SKM-1 treated with dmso at 0.1 percent for 144 hours (cell line): ENCODE data around the gene CAPN5.

Source experiments
- DNase-seq: peaks from one replicate; lab custom pipeline; 2025; ENCODE audit not compliant: unreplicated experiment; lab: John Stamatoyannopoulos, UW

Gene CAPN5

DNA sequence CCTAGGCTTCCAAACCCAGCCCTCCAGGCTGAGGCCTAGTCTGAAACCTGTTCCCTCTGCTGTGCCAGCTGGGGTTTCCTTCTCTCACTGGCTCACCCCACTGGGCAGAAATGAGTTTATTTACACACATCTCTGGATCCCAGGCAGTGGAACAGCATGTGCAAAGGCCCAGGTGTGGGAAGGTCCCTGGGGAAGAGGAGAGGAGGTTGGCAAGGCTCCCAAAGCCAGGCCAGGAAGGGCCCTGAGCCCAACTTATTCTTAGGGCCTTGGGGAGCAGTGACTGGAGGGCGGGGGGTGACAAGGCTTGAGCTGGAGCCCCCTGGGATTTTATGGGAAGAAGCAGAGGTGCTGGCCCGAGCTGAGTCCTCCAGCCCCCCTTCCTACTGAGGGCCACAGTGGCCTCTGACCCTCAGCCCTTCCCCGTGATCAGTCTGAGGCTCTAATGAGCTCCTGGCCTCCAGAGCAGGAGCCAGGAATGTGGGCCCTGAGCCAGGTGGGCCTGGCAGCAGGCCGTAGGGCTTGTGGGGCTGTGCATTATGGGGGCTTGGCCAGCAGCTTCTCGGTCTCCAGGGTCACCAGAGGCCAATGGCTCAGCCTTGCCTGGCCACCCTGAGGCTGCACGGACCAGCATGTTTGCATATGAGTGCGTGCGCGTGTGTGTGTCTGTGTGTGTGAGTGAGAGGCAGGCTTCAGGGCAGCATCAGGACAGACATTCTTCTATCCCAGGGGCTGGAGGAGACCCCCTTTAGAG, 64.2 kb downstream of the CAPN5 start:
- DNase-seq, result no peak

DNA sequence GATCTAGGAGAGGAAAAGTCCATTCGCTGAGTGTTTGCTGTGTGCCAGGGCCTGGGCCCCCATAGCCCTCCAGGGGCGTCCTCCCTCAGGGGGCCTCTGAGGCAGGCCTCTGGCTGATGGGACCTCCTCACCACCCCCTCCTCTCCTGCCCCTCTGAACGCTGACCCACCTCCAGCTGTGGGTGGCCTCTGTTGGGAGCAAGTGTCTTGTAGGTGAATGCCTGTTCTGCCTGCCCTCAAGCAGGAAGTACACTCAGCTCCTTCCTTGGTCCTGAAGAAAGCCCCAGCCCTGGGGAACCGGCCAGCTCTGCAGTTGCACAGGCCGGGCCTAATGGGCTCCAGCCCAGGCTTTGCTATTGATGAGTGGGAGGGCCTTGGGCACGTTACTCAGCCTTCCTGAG, 64.8 kb downstream of the CAPN5 start:
- DNase-seq, result no peak

DNA sequence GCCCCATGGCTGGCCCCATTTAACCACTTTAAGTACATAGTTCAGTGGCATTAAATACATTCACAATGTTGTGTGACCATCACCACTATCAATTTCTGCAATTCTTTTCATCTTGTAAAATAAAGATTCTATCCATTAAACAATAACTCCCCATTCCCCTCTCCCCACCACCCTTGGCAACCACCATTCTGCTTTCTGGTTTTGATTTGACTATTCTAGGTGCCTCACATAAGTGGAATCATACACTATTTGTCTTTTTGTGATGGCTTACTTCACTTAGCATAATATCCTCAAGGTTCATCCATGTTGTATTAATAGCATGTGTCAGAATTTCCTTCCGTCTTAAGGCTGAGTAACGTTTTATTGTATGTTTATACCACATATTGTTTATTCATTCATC, 68.3 kb downstream of the CAPN5 start:
- DNase-seq, result no peak

DNA sequence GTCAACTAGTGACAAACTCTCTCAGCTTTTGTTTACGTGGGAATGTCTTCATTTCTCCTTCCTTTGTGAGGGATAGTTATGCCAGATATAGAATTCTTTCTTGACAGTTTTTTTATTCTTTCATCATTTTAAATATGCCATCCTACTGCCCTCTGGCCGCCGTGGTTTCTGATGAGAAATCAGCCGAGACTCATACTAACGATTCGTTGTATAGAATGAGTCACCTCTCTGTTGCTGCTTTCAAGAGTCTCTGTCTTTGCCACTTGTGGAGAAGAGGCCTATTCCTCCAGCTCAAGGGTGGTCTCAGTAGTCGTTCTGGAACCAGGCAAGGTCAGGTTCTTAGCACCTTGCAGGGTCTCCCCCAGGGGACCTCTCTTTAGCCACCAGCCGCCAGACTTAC, 69.3 kb downstream of the CAPN5 start:
- DNase-seq, result no peak

DNA sequence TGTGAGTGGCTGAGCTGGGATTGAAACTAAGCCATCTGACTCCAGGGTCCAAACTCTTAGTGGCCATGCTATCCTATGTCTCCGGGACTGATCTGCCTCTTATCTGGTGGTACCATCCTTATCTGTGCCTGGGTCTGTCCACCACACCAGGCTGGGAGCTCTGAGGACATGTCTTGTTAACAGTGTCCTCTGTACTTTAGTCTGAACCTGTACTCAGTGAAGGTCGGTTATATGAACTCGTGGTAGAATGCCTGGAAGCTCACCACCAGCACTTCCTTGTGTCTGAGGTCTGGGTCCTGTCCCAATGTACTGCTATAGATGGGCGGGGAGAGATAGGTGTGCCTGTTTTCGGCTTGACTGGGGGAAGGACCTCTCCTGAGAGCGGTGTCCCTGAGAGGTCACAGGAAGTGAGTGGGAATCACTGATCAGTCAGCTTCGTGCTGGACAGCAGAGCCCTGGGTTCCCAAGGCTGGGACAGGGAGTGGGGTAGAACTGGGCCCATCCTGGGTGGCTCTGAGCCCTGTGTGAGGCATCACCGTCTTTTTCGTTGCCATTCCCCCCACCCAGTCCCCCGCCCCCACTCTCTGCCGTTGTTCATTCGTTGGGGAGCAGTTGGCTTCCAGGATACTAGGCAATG, 70.1 kb downstream of the CAPN5 start:
- DNase-seq, result no peak

DNA sequence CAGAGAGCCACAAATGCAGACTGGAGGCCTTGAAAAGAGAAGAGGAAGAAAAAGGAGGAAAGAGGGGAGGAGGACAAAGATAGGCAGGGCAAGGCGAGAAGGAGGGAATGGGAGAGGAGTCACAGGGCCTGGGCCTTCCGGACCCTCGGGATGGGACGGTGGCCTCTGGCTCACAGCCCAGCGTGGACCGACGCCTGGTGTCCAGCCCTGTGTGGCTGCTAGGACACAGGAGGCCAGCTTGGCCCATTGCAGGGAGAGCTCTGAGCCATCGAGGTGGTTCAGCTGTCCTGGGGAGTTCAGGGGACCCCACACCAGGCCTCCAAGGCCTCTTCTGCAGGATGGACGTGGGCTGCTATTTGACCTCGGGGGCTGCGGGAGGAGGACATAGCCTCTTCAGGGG, 70.7 kb downstream of the CAPN5 start:
- DNase-seq, result no peak

DNA sequence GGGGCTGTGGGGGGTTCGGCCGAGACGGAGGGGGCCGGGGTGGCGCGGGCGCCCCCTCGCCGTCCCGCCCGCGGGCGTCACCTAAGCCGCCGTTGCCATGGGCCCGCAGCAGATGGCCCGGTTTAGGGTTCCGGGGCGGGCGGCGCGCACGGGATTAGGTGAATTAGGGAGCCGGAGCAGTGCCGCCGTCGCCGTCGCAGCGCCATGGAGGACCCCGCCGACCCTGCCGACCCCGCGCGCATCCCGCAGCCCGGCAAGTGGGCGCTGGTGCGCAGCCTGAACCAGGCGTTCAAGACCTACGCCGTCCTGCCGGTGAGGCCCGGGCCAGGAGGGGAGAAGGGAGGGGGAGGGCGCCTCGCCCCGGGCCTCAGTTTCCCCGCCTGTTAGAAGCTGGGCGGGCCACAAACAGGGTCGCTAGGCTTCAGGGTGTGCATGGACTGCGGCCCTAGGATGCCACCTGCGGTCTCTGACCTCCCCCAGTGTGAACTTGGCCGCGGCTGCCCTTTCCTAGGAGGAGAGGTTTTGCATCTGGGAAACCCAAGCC, 71.4 kb downstream of the CAPN5 start:
- no peak for DNase-seq

DNA sequence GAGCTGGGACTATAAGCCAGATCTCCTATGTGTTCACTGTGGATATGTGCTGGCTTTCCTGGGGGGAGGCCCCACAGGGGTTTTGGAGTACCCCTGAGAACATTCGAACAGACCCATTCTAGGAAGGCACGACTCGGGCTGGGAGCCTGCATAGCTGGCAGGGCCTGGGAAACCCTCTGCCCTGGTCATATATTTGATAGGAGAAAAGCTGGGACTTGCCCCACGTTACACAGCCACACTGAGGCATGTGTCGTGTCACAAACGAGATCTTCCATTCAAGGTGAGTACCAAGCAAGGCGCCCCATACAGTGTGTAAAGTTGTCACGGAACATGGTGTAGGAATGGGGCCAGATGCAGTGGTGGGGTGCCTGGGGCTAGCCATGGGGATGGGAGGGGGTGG, 72.4 kb downstream of the CAPN5 start:
- DNase-seq, result no peak

DNA sequence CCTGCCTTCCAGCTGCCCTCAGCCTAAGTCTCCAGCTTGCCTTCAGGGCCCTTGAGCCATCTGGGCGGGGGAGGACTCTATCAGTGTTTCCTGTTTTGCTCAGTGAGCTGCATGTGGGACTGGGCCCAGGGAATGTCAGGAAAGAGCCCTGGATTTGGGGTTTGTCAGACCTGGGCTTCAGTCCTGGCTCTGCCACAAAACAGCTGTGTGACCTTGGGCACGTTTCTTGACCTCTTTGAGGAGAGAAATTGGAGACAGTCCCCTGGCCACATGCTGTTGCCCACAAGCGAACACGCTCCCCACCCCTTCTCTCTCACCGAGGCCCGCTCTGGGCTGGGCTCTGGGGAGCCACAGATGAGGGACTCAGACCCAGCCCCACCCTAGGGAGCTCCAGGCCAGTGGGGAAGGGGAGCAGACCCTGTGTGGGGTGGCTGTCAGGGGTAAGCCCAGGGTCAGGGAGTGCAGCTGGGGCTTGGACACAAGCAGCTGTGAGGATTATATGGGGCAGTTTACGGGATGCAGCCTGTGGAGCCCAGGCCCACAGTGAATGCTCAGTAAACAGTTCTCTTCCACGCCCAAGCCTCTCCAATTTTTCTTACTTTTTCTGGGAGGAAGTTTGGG, 73.6 kb downstream of the CAPN5 start:
- no peak for DNase-seq

DNA sequence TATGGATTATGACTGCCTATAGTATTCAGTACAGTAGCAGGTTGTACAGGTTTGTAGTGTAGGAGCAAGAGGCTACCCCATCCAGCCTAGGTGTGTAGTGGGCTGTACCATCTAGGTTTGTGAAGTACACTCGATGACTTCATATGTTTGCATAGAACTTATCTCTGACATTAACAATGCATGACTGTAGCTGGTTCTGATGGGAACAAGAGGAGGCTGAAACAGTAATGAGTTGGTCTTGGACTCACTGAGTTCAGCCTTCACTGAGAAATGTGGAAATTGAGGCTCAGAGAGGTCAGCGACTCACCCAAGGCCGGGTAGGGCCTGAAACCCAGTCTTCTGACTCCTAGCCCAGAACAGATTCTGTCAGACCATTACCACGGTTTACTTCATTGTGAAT, 74.3 kb downstream of the CAPN5 start:
- no peak for DNase-seq

DNA sequence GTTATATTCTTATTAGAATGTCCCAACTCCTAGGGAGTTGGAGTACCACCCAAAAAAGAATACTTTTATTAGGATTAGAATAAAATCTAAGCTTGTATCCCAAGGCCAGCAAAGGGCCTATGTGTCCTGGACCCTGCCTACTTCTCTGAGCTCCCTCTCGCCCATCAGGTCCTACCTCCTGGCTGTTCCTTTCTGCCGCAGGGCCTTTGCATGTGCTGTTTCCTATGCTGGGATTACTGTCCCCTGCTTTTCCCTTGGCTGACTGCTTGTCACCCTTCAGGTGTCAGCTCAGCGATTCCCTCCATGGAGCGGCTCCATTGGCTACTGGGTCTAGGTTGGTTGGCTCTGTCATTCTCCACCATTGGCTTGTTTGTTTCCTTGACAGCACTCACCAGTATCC, 74.7 kb downstream of the CAPN5 start:
- DNase-seq, result no peak

DNA sequence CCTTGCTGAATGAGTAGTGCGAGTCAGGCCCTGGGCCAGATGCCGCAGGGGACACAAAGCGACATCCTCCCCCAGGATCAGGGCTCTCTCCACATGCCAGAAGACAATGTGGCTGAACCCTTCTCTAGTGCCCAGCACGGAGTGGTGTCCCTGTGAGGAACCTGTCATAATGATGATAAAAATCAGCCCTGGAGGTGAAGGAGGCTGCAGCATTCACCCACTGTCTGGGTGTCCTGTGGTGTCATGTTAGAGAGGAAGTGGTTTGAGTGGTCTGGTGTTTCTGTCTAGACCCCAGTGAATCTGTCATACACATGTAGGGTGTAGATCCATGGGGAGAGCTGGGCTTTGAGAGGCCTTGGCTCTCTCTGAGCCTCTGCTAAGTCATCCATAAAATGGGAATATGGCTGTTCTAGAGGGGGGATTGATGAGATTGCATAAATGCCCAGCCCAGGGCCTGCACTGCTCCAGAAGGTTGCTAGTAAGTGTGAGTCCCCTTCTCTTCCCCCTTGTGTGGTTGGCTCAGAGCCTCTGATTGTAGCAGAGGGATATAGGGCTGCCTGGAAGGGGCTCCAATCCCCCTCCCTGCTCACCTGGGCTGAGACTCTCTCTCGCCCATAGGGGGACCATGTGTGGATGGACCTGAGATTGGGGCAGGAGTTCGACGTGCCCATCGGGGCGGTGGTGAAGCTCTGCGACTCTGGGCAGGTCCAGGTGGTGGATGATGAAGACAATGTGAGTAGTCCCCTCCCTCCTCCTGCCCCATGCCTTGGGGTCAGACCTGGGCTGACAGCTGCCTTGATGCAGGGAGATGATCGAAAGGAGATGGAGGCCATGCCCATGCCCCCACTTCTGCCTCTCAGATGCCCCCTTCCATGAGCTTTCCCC, 75.6 kb downstream of the CAPN5 start:
- DNase-seq, result peak; percentile 21

DNA sequence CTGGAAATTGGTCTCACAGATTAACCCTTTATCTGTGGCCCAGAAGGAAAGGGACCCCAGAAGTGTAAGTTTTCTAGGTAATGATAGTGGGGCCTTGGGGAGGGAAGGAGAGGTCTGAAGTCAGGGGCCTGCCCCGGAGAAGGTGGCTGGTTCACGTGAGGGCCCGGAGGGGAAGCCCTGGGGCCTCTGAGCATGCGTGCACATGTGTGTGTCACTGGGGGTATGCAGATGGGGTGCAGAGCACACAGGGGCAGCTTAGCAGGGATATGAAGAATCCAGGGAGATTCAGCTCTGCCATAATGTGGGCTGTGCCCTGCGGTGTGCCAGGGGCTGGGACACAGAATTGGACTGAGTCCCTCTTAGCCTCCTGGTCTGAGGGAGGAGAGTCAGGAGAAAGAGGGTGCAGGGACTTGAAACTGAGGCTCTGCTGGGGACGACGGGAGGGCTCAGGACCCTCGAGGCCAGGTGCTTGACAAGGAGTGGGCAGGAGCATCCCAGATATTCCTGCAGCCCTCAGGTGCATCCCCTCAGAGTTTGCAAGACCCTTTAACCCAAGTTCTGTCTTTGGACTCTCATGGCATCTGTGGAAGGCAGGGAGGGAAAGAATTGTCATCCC, 76.7 kb downstream of the CAPN5 start:
- DNase-seq, result no peak

DNA sequence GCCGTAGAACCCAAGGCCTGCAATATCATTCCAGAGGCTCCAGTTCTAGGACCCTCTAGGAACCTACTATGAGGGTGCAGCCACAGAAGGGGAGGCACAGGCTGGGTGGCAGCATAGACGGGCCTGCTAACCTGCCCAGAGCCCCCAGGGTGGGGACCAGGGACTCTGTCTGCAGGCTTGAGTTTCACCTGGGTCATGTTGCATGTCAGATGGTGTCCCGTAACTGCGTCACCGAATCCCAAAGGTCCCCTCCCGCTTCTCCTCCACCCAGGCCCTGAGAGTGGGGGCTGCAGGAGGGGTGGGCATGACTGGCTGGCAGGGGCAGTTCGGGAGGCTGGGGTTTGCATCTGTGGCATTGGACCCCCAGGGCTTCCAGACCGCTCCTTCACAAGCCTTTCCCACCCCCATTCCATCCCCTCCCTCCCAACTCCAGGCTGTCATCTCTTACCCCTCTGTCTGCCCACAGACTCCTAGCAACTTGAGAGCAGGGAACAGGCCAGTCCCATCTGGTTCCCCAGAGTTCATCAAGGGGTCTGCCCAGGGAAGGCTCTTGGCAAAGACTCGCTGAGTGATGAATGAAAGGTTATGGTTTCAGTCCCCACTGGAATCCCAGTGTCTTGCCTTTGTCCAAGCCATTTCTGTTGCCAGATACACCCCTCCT, 77.6 kb downstream of the CAPN5 start:
- no peak for DNase-seq

DNA sequence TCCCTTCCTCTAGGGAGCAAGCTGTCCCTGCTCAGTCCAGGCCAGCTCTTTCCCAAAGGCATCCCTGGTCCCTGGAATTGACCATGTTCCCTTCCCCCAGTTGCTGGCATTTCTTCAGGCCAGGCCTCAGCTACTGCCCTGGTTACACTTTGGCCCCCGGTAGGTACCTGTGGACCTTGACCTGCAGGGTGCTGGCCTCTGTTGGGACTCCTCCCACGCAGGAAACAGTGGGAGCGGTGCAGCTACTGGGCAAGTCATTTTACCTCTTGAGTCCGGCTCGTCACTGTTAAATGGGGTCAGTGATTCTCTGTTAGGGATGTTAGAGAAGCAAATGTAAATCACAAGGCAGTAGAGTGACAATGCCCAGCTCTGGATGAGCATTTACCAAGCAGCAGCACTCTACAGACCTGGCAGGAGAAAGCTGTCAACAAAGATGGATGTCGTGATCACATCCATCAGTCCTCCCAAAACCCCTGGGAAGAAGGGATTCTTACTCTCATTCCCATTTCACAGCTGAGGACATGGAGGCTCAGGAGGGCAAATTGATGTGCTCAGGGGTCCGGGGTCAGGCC, 78.2 kb downstream of the CAPN5 start:
- DNase-seq, result no peak

DNA sequence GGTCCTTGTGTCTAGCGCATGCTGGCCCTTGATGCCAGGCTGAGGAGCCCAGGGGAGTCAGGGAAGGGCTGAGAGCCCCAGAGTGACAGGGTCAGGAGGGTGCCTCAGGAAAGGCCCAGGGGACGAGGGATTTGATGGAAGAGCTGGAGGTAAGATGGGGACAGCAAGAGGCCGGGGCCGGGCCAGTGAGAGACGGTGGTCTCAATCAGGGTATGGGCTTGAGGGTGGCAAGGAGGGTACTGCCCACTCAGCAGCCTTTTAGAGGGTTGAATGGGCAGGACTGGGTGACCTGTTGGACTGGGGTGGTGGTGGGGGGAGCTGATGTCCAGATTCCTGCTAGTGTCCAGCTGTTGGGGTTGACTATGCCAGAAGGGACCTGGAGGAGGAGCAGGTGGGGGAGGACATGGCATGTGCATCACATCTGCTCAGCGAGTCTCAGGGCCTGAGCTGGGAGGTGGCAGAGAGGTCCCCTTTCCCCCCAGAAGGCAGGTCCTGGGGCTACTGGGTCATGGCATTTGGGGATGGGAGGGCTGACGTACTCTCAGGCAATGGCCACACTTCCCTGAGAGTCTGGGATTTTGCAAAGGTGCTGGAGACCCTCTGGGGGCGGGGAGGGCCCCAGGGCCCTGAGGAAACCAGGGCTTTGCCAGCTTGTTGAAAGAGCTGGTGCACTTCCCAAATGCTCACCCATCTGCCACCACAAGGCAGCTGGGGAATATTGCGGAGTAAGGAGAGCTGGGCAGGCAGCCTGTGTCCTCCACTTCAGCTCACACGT, 79.7 kb downstream of the CAPN5 start:
- DNase-seq, result no peak

DNA sequence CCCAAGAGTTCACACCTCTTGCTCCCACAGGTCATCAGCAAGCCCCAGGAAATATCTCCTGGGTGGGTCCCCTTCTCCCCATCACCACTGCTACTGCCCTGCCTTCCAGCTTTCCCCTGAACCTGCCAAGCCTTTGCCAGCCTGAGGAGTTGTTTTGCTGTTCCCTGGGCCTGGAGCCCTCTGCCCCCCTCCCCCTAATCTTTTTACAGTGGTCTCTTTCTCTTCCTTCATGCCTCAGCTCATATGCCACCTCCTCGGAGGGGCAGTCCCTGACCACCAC, 80.2 kb downstream of the CAPN5 start:
- DNase-seq, result no peak

DNA sequence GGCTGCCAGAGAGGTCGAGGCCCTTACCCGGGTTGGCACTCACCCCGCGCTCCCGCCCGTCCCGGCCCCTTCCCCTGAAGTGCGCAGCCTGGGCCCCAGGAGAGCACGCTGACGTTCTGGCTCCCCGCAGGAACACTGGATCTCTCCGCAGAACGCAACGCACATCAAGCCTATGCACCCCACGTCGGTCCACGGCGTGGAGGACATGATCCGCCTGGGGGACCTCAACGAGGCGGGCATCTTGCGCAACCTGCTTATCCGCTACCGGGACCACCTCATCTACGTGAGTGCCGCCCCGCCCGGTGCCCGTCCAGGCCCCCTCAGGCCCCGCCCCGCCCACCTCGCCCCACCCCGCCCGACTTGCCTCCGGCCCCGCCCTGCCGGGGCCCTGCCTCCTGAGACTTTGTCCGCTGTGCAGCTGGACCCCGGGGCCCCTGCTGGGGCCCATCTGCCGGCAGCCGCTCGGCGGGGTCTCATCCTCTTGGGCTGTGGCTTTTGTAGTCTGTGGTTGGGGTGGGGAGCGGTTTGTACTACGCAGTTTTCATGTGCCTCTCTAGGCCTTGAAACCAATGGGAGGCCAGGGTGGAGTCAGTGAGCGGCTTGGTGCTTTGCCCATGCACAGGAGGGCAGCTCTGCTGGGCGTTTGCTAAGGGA, 81.0 kb downstream of the CAPN5 start:
- DNase-seq, result no peak
